Right lobe of liver (tissue), 6 donors: Measurements from ENCODE around the gene ALOX5. TPM values are rescaled to one million over a fixed set of nuclear protein-coding genes. Genes with fewer than 3 reads are reported as not detected.
A peak's percentile ranks its signal among the peaks of the same experiment; 100 is the strongest.

Experiments
- ATAC-seq, 4 donors: fragments of 200-7000 bp; cut with Tn5 transposase; one replicate each; pipeline ENCODE4 v1.9.1; 2020; ENCODE audit warnings: mild to moderate bottlenecking in 4 of 4, moderate library complexity in 4 of 4
- DNase-seq, 3 donors: peaks; one replicate each; pipeline ENCODE4 v3.0.0-alpha.2; 2020
- H3K27ac ChIP-seq, 3 donors: fragments of 200-600 bp; one replicate each; pipeline ENCODE4 v1.8.0; 2022
- H3K27me3 ChIP-seq, 2 donors: fragments of 200-600 bp; one replicate each; pipeline ENCODE4 v1.8.0; 2022
- H3K36me3 ChIP-seq, 4 donors: fragments of 200-600 bp; sonication (generic) in 1 of 4; one replicate each; pipeline versions ENCODE4 v1.5.1 to v1.8.0; 2017 to 2022; ENCODE audit warnings: control low read depth in 1 of 4
- H3K4me1 ChIP-seq, 4 donors: fragments of 200-600 bp; sonication (generic) in 1 of 4; one replicate each; pipeline versions ENCODE4 v1.5.1 to v1.8.0; 2017 to 2022; ENCODE audit warnings: control low read depth in 1 of 4
- H3K4me3 ChIP-seq, 3 donors: fragments of 200-600 bp; one replicate each; pipeline ENCODE4 v1.8.0; 2022
- H3K9me3 ChIP-seq, 4 donors: fragments of 200-600 bp; sonication (generic) in 1 of 4; one replicate each; pipeline versions ENCODE4 v1.5.1 to v1.8.0; 2017 to 2022; ENCODE audit warnings: control low read depth in 1 of 4
- CTCF ChIP-seq, 4 donors: fragments of 200-600 bp in 3 of 4; fragments of 450-650 bp in 1 of 4; IDR thresholded peaks; one replicate each; pipeline versions ENCODE4 v1.5.1 to v1.8.0; 2016 to 2022; ENCODE audit warnings: antibody characterized with exemption in 4 of 4, mild to moderate bottlenecking in 2 of 4
- POLR2A ChIP-seq: fragments of 450-650 bp; IDR thresholded peaks from one replicate; pipeline ENCODE4 v1.6.1; 2017; ENCODE audit warnings: antibody characterized with exemption, mild to moderate bottlenecking
- WGBS: methylation state at CpG from one replicate; pipeline ENCODE4 v1.1.6; 2018; ENCODE audit warnings: low coverage, low lambda C conversion rate; ENCODE audit not compliant: insufficient coverage; ENCODE audit errors: missing lambda C conversion rate; 5-methylcytosine and 5-hydroxymethylcytosine counted together
- intact Hi-C, 2 donors: fragments of 100-400 bp; cut with DNase I; formaldehyde crosslinking; loops; one replicate each; pipeline versions ENCODE4 v1.11.2 to v1.14.1; 2022
- total RNA-seq, 6 experiments: library from RNA; depleted of rRNA in 2 of 6; stranded (reverse); fragments of >200 nt in 2 of 6; fragmentation: NEBNext Ultra II Directional in 3 of 6; extraction: Animal tissue kit (Norgen Biotek cat#: 25700) in 3 of 6; gene quantifications; one replicate each; pipeline versions ENCODE4 v1.1.0 to v1.2.4, GENCODE V29; 2016 to 2023
- donor health status: DM: no; HTN: yes; CAD: no.
- donor health status: DM: no; HTN: no; CAD: no.
- donor health status: DM: no; HTN: no; CAD: no.
- donor health status: DM: no; HTN: yes; CAD: no.
- donor health status: DM: no; HTN: yes; CAD: no.

Gene ALOX5
- total RNA-seq, 6 experiments from 2014 or later = 3.1 to 10.9 (median 6.6) TPM

DNA sequence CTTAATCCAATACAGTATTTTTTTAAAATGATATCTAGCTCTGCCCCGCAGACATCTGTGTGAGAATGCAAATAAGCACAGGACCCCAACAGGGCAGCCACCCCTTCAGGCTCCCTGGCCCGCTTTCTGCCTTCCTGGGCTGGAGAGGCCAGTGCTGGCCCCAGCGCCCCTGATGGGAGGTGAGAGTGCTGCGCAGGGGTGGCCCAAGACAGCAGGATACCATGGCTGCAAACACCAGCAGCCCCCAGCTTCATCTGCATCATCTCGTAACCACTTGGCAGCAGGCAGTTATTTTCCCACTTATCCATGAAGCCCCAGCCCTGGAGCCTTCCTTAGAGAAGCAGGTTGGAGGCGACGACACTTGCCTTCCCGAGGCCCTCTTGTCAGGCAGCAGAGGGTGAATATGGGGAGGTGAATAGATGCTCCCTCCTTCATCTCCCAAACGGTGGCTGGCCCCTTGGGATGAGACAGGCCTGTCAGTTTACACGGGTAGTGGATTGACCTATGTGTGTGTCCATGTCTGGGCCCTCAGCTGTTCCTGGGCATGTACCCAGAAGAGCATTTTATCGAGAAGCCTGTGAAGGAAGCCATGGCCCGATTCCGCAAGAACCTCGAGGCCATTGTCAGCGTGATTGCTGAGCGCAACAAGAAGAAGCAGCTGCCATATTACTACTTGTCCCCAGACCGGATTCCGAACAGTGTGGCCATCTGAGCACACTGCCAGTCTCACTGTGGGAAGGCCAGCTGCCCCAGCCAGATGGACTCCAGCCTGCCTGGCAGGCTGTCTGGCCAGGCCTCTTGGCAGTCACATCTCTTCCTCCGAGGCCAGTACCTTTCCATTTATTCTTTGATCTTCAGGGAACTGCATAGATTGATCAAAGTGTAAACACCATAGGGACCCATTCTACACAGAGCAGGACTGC lies 71.2 kb downstream of the ALOX5 start:
- Histone ChIP-seq H3K27ac (no peak overlapping the region), H3K36me3 (no peaks in the 10 kb centered on the region), H3K27me3 (no peaks in the 10 kb centered on the region), H3K9me3 (no peaks in the 10 kb centered on the region), H3K4me3 (no peak overlapping the region), H3K4me1 (peaks cover 0 to 17% (median 2%) of the 10 kb centered on the region in 4 donors)
- ATAC-seq (peak; percentile 95 to 98 (median 96)), DNase-seq (peak; percentile 61 to 87 (median 83))
- intact Hi-C loops = no loop called here
- 93% methylated on average over 2 of the region's 19 CpGs for WGBS
- no peak for TF ChIP-seq CTCF (IDR thresholded peaks at IDR 0.05)
- no peak for TF ChIP-seq POLR2A

GRCh38 chr10:45446858-45447257 lies 72.8 kb downstream of the ALOX5 start:
- Histone ChIP-seq H3K27ac (no peak overlapping the region), H3K36me3 (no peaks in the 10 kb centered on the region), H3K9me3 (no peaks in the 10 kb centered on the region), H3K4me1 (peaks cover 0 to 24% (median 2%) of the 10 kb centered on the region in 4 donors), H3K4me3 (no peak overlapping the region), H3K27me3 (no peaks in the 10 kb centered on the region)
- DNase-seq = no peak
- WGBS = 93% methylated on average over 5 of the region's 7 CpGs
- intact Hi-C loops = no loop called here
- ATAC-seq = no peak
- TF ChIP-seq POLR2A (no peak), CTCF (IDR thresholded peaks at IDR 0.05) (no peak)

DNA sequence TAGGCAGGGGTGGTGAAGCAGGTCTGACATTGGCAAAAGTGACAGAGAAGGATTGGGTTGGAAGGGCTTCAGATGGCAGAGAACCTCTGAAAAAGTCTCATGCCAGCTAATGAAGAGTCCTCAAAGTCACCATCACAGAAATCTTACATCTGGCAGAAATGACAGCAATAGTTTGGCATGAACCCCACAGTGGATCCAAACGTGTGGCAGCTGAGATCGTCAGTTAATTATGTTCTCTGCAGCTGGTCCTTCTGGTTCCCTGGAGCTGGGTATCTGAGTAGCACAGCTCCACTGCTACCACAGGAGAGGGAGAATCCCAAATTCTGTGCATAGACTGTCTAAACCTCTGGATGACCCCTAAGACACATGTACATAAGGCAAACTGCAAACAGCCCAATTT lies 73.4 kb downstream of the ALOX5 start:
- DNase-seq (no peak), ATAC-seq (no peak)
- no peak overlapping the region for H3K27ac ChIP-seq
- no peaks in the 10 kb centered on the region for H3K27me3 ChIP-seq
- no peaks in the 10 kb centered on the region for H3K36me3 ChIP-seq
- intact Hi-C loops = no loop called here
- H3K9me3 ChIP-seq = no peaks in the 10 kb centered on the region
- WGBS = no CpG with 5 or more reads among the region's 2 CpGs
- H3K4me3 ChIP-seq = no peak overlapping the region
- no peak for TF ChIP-seq CTCF (IDR thresholded peaks at IDR 0.05)
- TF ChIP-seq POLR2A = no peak
- peaks cover 0 to 27% (median 2%) of the 10 kb centered on the region in 4 donors for H3K4me1 ChIP-seq

- H3K4me3 ChIP-seq = no peak overlapping the region
Observed at GRCh38 chr10:45450866-45451265, 76.8 kb downstream of the ALOX5 start.

More at GRCh38 chr10:45450866-45451265, 76.8 kb downstream of the ALOX5 start:
- H3K27me3 ChIP-seq = no peaks in the 10 kb centered on the region
- TF ChIP-seq CTCF (IDR thresholded peaks at IDR 0.05) = no peak
- no peak for TF ChIP-seq POLR2A
- no peaks in the 10 kb centered on the region for H3K9me3 ChIP-seq
- no peaks in the 10 kb centered on the region for H3K36me3 ChIP-seq
- DNase-seq (no peak), ATAC-seq (no peak)
- no peak overlapping the region for H3K27ac ChIP-seq
- intact Hi-C loops = no loop called here
- peaks cover 0 to 41% (median 12%) of the 10 kb centered on the region in 4 donors for H3K4me1 ChIP-seq
- WGBS = 74% methylated on average over 3 of the region's 3 CpGs
